Measurements from ENCODE around the gene TLE2.

- no peak for TF ChIP-seq YY1 (IDR thresholded peaks at IDR 0.05; ENCODE audit: insufficient read depth, insufficient read length)
- TF ChIP-seq SUZ12 (IDR thresholded peaks at IDR 0.05; ENCODE audit: extremely low read depth, insufficient read depth, insufficient read length) = no peak
- TF ChIP-seq ZNF274 (IDR thresholded peaks at IDR 0.05; ENCODE audit: low read depth, low read length) = no peak
These were observed 2.3 kb downstream of the TLE2 start for GRCh38 chr19:3026768-3027167.
